Activated T-cell treated with anti-CD3 and anti-CD28 coated beads, Interleukin-2, amount 50 U/mL, for 48 hours (primary cell): ENCODE measurements around the gene SYNPO2.
A peak's percentile ranks its signal among the peaks of the same experiment; 100 is the strongest.
"Not testable (repeated sequence)": the region's sequence is repeated elsewhere in the genome, so short reads cannot be mapped to it uniquely, and the experiment has no call there.

ENCODE experiments used
- DNase-seq, 2 experiments: peaks; one replicate each; pipeline ENCODE4 v3.0.0-alpha.2; 2020

SYNPO2 gene

GRCh38 chr4:118975449-118976192 is 87.0 kb downstream of the SYNPO2 start:
- no peak for DNase-seq

DNA sequence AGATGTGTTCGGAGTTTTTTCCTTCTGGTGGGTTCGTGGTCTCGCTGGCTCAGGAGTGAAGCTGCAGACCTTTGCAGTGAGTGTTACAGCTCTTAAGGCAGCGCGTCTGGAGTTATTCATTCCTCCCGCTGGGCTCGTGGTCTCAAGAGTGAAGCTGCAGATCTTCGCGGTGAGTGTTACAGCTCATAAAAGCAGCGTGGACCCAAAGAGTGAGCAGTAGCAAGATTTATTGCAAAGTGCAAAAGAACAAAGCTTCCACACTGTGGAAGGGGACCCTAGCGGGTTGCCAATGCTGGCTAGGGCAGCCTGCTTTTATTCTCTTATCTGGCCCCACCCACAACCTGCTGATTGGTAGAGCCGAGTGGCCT is 87.5 kb downstream of the SYNPO2 start:
- DNase-seq = not testable (repeated sequence)

GRCh38 chr4:118977100-118977499 is 88.4 kb downstream of the SYNPO2 start:
- DNase-seq = not testable (repeated sequence)

- DNase-seq = no peak
Measured at GRCh38 chr4:118979712-118980111, 91.1 kb downstream of the SYNPO2 start.

GRCh38 chr4:118981171-118981838 is 92.7 kb downstream of the SYNPO2 start:
- no peak for DNase-seq

DNA sequence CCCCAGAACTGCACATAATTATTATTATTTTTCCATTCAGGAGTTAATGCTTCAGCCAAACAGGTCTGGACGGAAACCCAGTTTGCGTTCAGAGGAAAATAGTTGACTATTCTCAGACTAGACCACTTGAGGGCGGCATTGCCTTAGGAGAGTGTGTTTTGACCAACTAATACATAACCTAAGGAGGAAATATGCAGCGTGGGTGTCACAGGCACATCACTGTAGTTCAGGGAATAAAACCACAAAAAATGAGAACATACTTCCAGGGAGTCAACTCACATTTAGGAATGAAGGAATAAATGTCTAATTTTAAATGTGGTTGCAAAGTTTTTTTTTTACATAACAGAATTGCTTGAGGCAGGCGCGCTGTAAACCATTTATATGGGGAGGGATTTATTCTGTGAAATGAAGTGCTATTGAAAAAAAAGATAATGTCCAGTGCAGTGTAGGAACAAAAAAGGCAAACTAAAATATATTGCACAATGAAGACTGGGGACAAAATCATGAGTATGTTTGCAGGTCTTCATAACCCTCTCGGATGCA is 93.3 kb downstream of the SYNPO2 start:
- DNase-seq = peak; percentile 47 to 52

DNA sequence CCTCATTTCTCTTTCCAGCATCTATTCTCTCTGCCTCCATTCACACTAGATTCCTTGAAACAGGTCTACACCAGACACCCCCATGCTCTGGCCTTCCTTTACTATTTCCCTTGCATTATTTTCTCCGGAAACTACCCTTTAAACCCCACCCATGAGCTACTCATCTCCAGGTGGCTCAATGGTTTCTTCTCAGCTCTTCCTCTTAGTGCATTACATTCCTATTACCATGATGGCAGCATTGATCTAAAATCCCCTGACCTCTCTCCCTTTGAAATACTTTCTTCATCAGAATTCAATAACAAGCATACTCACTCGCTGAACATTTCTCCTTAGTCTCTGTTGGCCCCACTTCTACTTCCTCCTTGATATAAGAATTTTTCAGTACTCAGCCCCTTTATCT is 94.6 kb downstream of the SYNPO2 start:
- no peak for DNase-seq

DNA sequence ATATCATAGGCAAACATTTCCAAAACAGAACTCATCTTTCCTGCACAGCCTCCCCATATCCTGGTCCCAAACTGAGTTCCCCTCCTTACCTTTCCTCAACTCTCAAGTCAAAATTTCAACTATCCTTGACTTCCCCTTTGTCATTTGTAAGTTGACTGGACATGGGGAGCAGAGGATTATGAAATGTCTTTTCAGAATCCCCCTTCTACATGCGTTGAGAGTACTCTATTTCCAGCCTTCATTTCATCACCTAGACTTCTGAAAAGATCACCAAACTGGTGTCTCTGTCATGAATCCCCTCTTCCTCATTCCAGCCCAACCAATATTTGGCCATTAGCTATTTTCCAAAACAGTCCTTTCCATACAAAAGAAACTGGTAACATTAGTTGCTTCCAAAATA is 95.2 kb downstream of the SYNPO2 start:
- no peak for DNase-seq

GRCh38 chr4:118985170-118986000 is 96.7 kb downstream of the SYNPO2 start:
- no peak for DNase-seq

- no peak for DNase-seq
Measured at GRCh38 chr4:118987959-118988634, 99.4 kb downstream of the SYNPO2 start.

GRCh38 chr4:118988635-118988972 is 100.0 kb downstream of the SYNPO2 start:
- no peak for DNase-seq

- DNase-seq = no peak
Measured at GRCh38 chr4:118989098-118990080, 100.7 kb downstream of the SYNPO2 start.

- DNase-seq = no peak
Measured at GRCh38 chr4:118991686-118992085, 103.0 kb downstream of the SYNPO2 start.

- no peak for DNase-seq
Measured at GRCh38 chr4:118992149-118992548, 103.5 kb downstream of the SYNPO2 start.

- no peak for DNase-seq
Measured at GRCh38 chr4:118993333-118993732, 104.7 kb downstream of the SYNPO2 start.

DNA sequence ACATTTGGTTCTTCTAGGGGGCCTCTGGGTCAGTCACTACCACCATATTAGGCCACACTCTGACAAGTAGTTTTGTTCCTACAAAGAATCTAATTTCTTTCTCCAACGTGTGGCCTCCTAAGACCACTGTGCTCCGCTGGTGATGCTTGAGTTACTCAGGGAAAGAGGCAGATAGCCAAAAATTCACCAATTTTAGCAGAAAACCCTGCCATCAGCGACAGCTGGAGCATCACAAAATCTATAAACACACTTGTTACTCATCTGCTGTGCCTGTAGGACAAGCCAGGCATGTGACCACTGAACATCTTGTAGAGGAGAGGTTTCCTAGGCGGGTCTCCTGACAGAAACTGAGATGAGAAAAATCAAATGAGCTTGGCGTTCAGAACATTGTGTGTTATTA is 105.4 kb downstream of the SYNPO2 start:
- no peak for DNase-seq

GRCh38 chr4:118995693-118996391 is 107.2 kb downstream of the SYNPO2 start:
- DNase-seq = no peak

DNA sequence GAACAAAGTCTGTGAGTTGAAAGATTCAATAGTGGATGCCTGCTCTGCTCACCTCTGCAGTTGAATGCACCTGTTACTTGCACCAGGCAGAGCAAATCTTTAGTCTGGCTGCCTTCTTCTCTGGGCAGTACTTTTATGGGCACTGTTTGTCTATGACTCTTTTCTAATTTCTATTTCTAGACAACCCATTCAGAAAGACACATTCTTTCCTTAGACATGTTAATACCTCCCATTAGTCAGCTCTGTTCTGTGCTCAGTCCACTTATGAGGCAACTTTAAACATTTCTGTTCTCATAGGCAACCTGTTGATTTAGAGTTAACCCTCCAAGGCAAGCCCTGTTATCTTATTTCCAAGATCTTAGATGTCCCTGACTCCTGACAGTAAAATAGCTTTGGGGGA is 108.9 kb downstream of the SYNPO2 start:
- DNase-seq = no peak

DNA sequence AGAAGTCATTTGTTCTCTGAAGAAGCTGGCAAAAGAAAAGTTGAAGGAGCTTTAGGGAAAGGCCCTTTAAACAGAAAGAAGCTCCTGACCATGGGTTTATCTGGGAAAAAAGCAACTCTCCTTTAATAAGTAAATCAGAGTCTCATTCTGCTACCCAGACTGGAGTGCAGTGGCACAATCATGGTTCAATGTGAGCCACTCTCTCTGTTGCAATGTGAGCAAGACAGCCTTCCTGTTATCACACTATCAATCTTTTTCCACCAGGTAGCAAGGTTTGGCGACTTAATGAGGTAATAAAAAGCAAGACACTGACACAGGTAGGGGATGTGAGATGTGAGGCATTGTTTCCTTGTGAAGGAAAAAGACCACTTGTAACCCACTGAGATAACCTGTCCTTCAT is 111.3 kb downstream of the SYNPO2 start:
- no peak for DNase-seq

DNA sequence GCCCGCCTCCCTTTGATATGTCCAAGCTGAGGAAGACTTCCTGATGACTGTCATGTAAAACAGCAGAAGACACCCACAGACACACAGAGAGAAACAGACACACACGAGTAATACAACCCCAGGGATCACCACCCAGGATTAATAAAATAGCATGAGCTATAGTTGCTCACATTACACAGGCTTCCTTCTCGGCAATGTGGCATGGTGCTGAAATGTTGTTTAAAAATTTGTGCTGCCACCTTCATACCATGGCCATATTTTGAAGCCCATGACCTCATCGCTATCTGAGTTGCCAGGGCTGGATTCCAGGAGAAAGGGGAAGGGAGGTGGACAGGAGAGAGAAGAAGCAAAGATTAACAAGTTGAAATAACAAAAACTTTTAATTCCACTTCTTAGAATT is 111.7 kb downstream of the SYNPO2 start:
- DNase-seq = no peak

- DNase-seq = no peak
Measured at GRCh38 chr4:119002476-119002875, 113.8 kb downstream of the SYNPO2 start.
